Activated naive CD8-positive, alpha-beta T cell treated with anti-CD3 and anti-CD28 coated beads, Interleukin-2, amount 10 ng/mL, durations not matched to agents 7 days and 5 days (primary cell): ENCODE data around the gene GGT5. TPM values are rescaled to one million over a fixed set of nuclear protein-coding genes. Genes with fewer than 3 reads are reported as not detected.
"Not testable (repeated sequence)": the region's sequence is repeated elsewhere in the genome, so short reads cannot be mapped to it uniquely, and the experiment has no call there.

Source experiments
- ATAC-seq: fragments of 150-1000 bp; cut with Tn5 transposase; one replicate; pipeline ENCODE4 v1.10.0; 2021; ENCODE audit warnings: low read depth, moderate library complexity
- POLR2A ChIA-PET: fragments of 350-600 bp; sonication (Branson Sonifier 250); formaldehyde crosslinking; loops from one replicate; lab custom pipeline; 2021; ENCODE audit warnings: antibody characterized with exemption; lab: Charles Lee
- DNase-seq: peaks from one replicate; pipeline ENCODE4 v3.0.0; 2021
- H3K27ac Mint-ChIP-seq: one replicate; pipeline ENCODE4 v1.8.0; 2022; ENCODE audit warnings: mild to moderate bottlenecking, mixed read lengths
- H3K27me3 Mint-ChIP-seq: one replicate; pipeline ENCODE4 v1.8.0; 2022; ENCODE audit warnings: mild to moderate bottlenecking, moderate library complexity, mixed read lengths
- H3K36me3 Mint-ChIP-seq: one replicate; pipeline ENCODE4 v1.8.0; 2021; ENCODE audit warnings: mild to moderate bottlenecking, mixed read lengths
- H3K4me1 Mint-ChIP-seq: one replicate; pipeline ENCODE4 v1.8.0; 2021; ENCODE audit warnings: mixed read lengths
- H3K4me3 Mint-ChIP-seq: one replicate; pipeline ENCODE4 v1.8.0; 2022; ENCODE audit warnings: mild to moderate bottlenecking, moderate library complexity, mixed read lengths
- H3K9me3 Mint-ChIP-seq: one replicate; pipeline ENCODE4 v1.8.0; 2021; ENCODE audit warnings: mixed read lengths
- total RNA-seq, 2 experiments: library from RNA; stranded (reverse); gene quantifications; one replicate each; pipeline ENCODE4 v1.2.3, GENCODE V29; 2021

The GGT5 gene
- total RNA-seq, 2 experiments from 2014 or later, result 0.11 TPM; not detected in 1

GRCh38 chr22:24186892-24187670 is 57.8 kb downstream of the GGT5 start:
- Mint-ChIP-seq H3K36me3 (no peaks in the 10 kb centered on the region), H3K27ac (no peak overlapping the region), H3K27me3 (no peaks in the 10 kb centered on the region), H3K9me3 (no peaks in the 10 kb centered on the region), H3K4me1 (peaks cover 3% of the 10 kb centered on the region), H3K4me3 (no peak overlapping the region)
- ATAC-seq, result no peak
- POLR2A ChIA-PET, result no interaction called here
- DNase-seq, result peak; percentile 28

- DNase-seq, result no peak
- Mint-ChIP-seq H3K4me1 (peaks cover 3% of the 10 kb centered on the region), H3K4me3 (no peak overlapping the region), H3K9me3 (no peaks in the 10 kb centered on the region), H3K27ac (no peak overlapping the region), H3K27me3 (no peaks in the 10 kb centered on the region), H3K36me3 (no peaks in the 10 kb centered on the region)
- ATAC-seq, result no peak
- POLR2A ChIA-PET, result no interaction called here
Observed at GRCh38 chr22:24186352-24186740, 58.5 kb downstream of the GGT5 start.

- no peaks in the 10 kb centered on the region for H3K9me3 Mint-ChIP-seq
- H3K27ac Mint-ChIP-seq, result no peak overlapping the region
- H3K27me3 Mint-ChIP-seq, result no peaks in the 10 kb centered on the region
- H3K4me1 Mint-ChIP-seq, result peaks cover 3% of the 10 kb centered on the region
- DNase-seq (no peak), ATAC-seq (no peak)
- no peak overlapping the region for H3K4me3 Mint-ChIP-seq
- POLR2A ChIA-PET, result no interaction called here
- H3K36me3 Mint-ChIP-seq, result no peaks in the 10 kb centered on the region
Observed at GRCh38 chr22:24185501-24186351, 59.2 kb downstream of the GGT5 start.

GRCh38 chr22:24185001-24185500 is 59.8 kb downstream of the GGT5 start:
- Mint-ChIP-seq H3K4me3 (no peak overlapping the region), H3K36me3 (no peaks in the 10 kb centered on the region), H3K27ac (no peak overlapping the region), H3K4me1 (peaks cover 1% of the 10 kb centered on the region), H3K27me3 (no peaks in the 10 kb centered on the region), H3K9me3 (no peaks in the 10 kb centered on the region)
- DNase-seq, result no peak
- no peak for ATAC-seq
- POLR2A ChIA-PET, result no interaction called here

GRCh38 chr22:24184057-24184798 is 60.7 kb downstream of the GGT5 start:
- no peaks in the 10 kb centered on the region for H3K36me3 Mint-ChIP-seq
- no peak for ATAC-seq
- peak overlapping the region; percentile 4 for H3K27ac Mint-ChIP-seq
- no peaks in the 10 kb centered on the region for H3K27me3 Mint-ChIP-seq
- H3K4me3 Mint-ChIP-seq, result no peak overlapping the region
- POLR2A ChIA-PET, result no interaction called here
- H3K9me3 Mint-ChIP-seq, result no peaks in the 10 kb centered on the region
- H3K4me1 Mint-ChIP-seq, result no peaks in the 10 kb centered on the region
- DNase-seq, result no peak

DNA sequence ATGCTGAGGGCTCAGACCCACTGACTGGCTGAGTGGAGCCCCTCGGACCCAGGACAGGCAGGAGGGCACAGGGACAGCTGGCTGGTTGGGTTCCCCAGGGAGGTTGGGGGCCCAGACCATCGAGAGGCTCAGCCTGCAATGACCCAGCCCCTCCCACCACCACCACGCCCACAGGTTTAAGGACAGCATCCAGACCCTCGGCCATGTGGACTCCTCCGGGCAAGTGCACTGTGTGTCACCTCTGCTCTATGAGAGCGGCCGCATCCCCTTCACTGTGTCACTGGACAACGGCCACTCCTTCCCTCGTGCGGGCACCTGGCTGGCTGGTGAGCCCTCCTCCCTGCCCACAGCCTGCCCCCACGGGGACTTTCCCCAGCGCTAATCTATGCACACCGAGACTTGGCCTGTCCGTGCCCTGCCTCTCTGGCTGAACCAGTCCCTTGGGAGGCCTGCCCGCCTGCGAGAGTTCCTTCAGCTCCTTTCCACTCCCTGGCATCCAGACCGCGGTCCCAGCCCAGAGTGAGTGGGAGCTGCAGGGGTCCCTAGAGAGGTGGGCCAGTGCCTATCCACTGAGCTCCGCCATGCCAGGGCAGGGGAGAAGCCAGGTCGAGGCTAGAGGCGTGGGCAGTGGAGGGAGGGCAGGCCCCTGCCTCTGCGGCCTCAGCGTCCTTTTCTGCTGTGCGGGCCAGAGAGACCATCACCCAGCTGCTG is 61.4 kb downstream of the GGT5 start:
- Mint-ChIP-seq H3K27ac (no peak overlapping the region), H3K4me1 (no peaks in the 10 kb centered on the region)
- DNase-seq, result no peak

GRCh38 chr22:24182900-24183246 is 62.0 kb downstream of the GGT5 start:
- H3K4me1 Mint-ChIP-seq, H3K9me3 Mint-ChIP-seq, ATAC-seq, H3K27ac Mint-ChIP-seq, H3K4me3 Mint-ChIP-seq, H3K36me3 Mint-ChIP-seq, DNase-seq, H3K27me3 Mint-ChIP-seq: not testable (repeated sequence)
- POLR2A ChIA-PET, result interaction anchor here (4.6 kb wide), 1 partner anchor 25 kb away, joined by 23 read pairs; no protein-coding TSS in a partner anchor

More for the DNA sequence above, 61.4 kb downstream of the GGT5 start:
- no peaks in the 10 kb centered on the region for H3K9me3 Mint-ChIP-seq
- ATAC-seq, result no peak
- H3K27me3 Mint-ChIP-seq, result no peaks in the 10 kb centered on the region
- POLR2A ChIA-PET, result interaction anchor here (0.6 kb wide), 1 partner anchor 29 kb away, joined by 4 read pairs; no protein-coding TSS in a partner anchor
- H3K4me3 Mint-ChIP-seq, result no peak overlapping the region
- H3K36me3 Mint-ChIP-seq, result no peaks in the 10 kb centered on the region

- POLR2A ChIA-PET, result interaction anchor here (4.6 kb wide), 1 partner anchor 25 kb away, joined by 23 read pairs; no protein-coding TSS in a partner anchor
- Mint-ChIP-seq H3K36me3 (no peaks in the 10 kb centered on the region), H3K27me3 (no peaks in the 10 kb centered on the region), H3K4me1 (no peaks in the 10 kb centered on the region), H3K9me3 (no peaks in the 10 kb centered on the region), H3K4me3 (no peak overlapping the region), H3K27ac (peak overlapping the region; percentile 61)
- DNase-seq (no peak), ATAC-seq (no peak)
Observed at GRCh38 chr22:24181996-24182899, 62.6 kb downstream of the GGT5 start.

DNA sequence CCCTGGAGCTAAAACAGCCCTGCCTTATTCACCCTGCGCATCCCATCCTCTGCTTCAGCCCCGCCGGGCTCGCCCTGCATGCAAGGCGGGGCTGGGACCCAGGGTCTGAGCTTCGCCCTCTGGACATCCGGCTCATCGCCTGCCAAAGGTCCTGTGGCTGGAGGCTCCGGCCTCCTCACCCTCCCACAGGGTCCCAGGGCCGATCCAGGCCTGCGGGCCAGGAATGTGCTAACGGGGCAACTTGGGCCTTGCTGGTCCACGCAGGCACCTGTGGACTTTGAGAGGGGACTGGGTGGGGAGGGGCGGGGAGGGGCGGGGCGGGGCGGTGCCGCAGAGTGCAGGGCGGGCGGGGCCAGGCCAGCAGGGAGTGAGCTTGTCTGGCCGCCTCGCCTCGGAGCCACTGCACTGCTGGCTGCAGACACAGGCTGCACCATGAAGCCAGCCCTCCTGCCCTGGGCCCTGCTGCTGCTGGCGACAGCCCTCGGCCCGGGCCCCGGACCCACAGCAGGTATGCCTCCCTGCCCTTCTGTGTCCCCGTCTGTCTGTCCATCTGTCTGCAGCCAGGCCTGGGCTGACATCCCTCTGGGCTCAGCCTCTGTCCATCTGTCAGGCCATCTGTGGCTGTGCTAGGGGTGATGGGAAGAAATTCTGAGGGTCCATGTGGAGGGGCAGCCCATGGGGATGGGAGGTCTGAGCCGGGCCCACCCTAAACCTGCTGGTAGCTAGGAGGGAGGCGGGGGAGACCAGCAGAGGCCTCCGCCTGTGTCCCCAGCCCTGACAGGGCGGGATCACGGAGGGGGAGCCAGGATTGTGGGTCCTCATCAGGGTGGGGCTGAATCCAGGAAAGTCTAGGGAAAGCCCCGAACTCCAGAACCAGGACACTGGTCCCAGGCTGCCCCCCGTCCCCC is 63.5 kb downstream of the GGT5 start, which contains the start of gene SUSD2:
Gene SUSD2 (plus strand): TSS at position 400 of the 908 bp plus-strand sequence. CDS start 33 bp downstream, at position 433.
- Mint-ChIP-seq H3K27me3 (no peaks in the 10 kb centered on the region), H3K4me3 (no peak within 1 kb of the TSS), H3K9me3 (no peaks in the 10 kb centered on the region), H3K27ac (peak within 1 kb of the TSS; percentile 61), H3K36me3 (no peaks in the 10 kb centered on the region), H3K4me1 (no peaks in the 10 kb centered on the region)
- POLR2A ChIA-PET, result interaction anchor here (4.6 kb wide), 1 partner anchor 24 kb away, joined by 23 read pairs; no protein-coding TSS in a partner anchor
- ATAC-seq (no peak), DNase-seq (no peak)

GRCh38 chr22:24180316-24181087 is 64.4 kb downstream of the GGT5 start:
- DNase-seq (no peak), ATAC-seq (no peak)
- Mint-ChIP-seq H3K27ac (no peak overlapping the region), H3K9me3 (no peaks in the 10 kb centered on the region), H3K36me3 (no peaks in the 10 kb centered on the region), H3K4me3 (no peak overlapping the region), H3K4me1 (no peaks in the 10 kb centered on the region), H3K27me3 (no peaks in the 10 kb centered on the region)
- POLR2A ChIA-PET, result interaction anchor here (4.6 kb wide), 1 partner anchor 23 kb away, joined by 23 read pairs; no protein-coding TSS in a partner anchor
